ENCODE data around the gene PCDH15.
A peak's percentile ranks its signal among the peaks of the same experiment; 100 is the strongest.
"Not testable (repeated sequence)": the region's sequence is repeated elsewhere in the genome, so short reads cannot be mapped to it uniquely, and the experiment has no call there.

The PCDH15 gene

GRCh38 chr10:54402576-54402975 lies 398.5 kb downstream of the PCDH15 start:
- Histone ChIP-seq H3K4me2 (ENCODE audit: low read depth, low read length, poor library complexity, severe bottlenecking) (no peak overlapping the region), H3K9me2 (replicated peaks; ENCODE audit: low read depth, low read length) (no peaks in the 10 kb centered on the region), H3K4me3 (ENCODE audit: low read length, poor library complexity, severe bottlenecking) (no peak overlapping the region), H3K27me3 (ENCODE audit: insufficient read depth, low read length, poor library complexity, severe bottlenecking) (no peaks in the 10 kb centered on the region), H3K36me3 (ENCODE audit: insufficient read depth, low read length) (no peaks in the 10 kb centered on the region), H3K79me2 (ENCODE audit: insufficient read depth, low read length) (no peaks in the 10 kb centered on the region), H3K9ac (ENCODE audit: low read depth, low read length, poor library complexity, severe bottlenecking) (no peak overlapping the region), H3F3A (ENCODE audit: low read depth) (no peaks in the 10 kb centered on the region), H3K4me1 (ENCODE audit: insufficient read depth, low read length, poor library complexity, severe bottlenecking) (no peaks in the 10 kb centered on the region), H3K9me3 (ENCODE audit: insufficient read depth, low read depth, low read length) (no peaks in the 10 kb centered on the region), H4K20me1 (ENCODE audit: insufficient read depth, low read length, poor library complexity, severe bottlenecking) (no peaks in the 10 kb centered on the region), H2AFZ (ENCODE audit: low read length) (no peak overlapping the region)
- TF ChIP-seq EZH2phosphoT487 (IDR thresholded peaks at IDR 0.05; ENCODE audit: borderline replicate concordance), result no peak
- peak; percentile 52 for TF ChIP-seq CTCF (conservative IDR thresholded peaks at IDR 0.05; ENCODE audit: low read length)

GRCh38 chr10:54396031-54396430 lies 405.0 kb downstream of the PCDH15 start:
- no peak overlapping the region for H3K9ac ChIP-seq (ENCODE audit: low read depth, low read length, poor library complexity, severe bottlenecking)
- no peaks in the 10 kb centered on the region for H3K36me3 ChIP-seq (ENCODE audit: insufficient read depth, low read length)
- H3K79me2 ChIP-seq (ENCODE audit: insufficient read depth, low read length), result no peaks in the 10 kb centered on the region
- H3K9me3 ChIP-seq (ENCODE audit: insufficient read depth, low read depth, low read length), result no peaks in the 10 kb centered on the region
- no peaks in the 10 kb centered on the region for H4K20me1 ChIP-seq (ENCODE audit: insufficient read depth, low read length, poor library complexity, severe bottlenecking)
- no peak overlapping the region for H3K4me3 ChIP-seq (ENCODE audit: low read length, poor library complexity, severe bottlenecking)
- no peak overlapping the region for H2AFZ ChIP-seq (ENCODE audit: low read length)
- TF ChIP-seq EZH2phosphoT487 (IDR thresholded peaks at IDR 0.05; ENCODE audit: borderline replicate concordance) (no peak), CTCF (conservative IDR thresholded peaks at IDR 0.05; ENCODE audit: low read length) (no peak)
- no peaks in the 10 kb centered on the region for H3F3A ChIP-seq (ENCODE audit: low read depth)
- H3K27me3 ChIP-seq (ENCODE audit: insufficient read depth, low read length, poor library complexity, severe bottlenecking), result no peaks in the 10 kb centered on the region
- no peaks in the 10 kb centered on the region for H3K9me2 ChIP-seq (replicated peaks; ENCODE audit: low read depth, low read length)
- no peaks in the 10 kb centered on the region for H3K4me1 ChIP-seq (ENCODE audit: insufficient read depth, low read length, poor library complexity, severe bottlenecking)
- H3K4me2 ChIP-seq (ENCODE audit: low read depth, low read length, poor library complexity, severe bottlenecking), result no peak overlapping the region

GRCh38 chr10:54394598-54394997 lies 406.4 kb downstream of the PCDH15 start:
- not testable (repeated sequence) for H3K4me3 ChIP-seq (ENCODE audit: low read length, poor library complexity, severe bottlenecking); H3K4me2 ChIP-seq (ENCODE audit: low read depth, low read length, poor library complexity, severe bottlenecking); H3K9me2 ChIP-seq (replicated peaks; ENCODE audit: low read depth, low read length); H3K79me2 ChIP-seq (ENCODE audit: insufficient read depth, low read length); H3K4me1 ChIP-seq (ENCODE audit: insufficient read depth, low read length, poor library complexity, severe bottlenecking); H4K20me1 ChIP-seq (ENCODE audit: insufficient read depth, low read length, poor library complexity, severe bottlenecking); H3K36me3 ChIP-seq (ENCODE audit: insufficient read depth, low read length); H3F3A ChIP-seq (ENCODE audit: low read depth); H3K9ac ChIP-seq (ENCODE audit: low read depth, low read length, poor library complexity, severe bottlenecking); H2AFZ ChIP-seq (ENCODE audit: low read length); H3K9me3 ChIP-seq (ENCODE audit: insufficient read depth, low read depth, low read length); H3K27me3 ChIP-seq (ENCODE audit: insufficient read depth, low read length, poor library complexity, severe bottlenecking)

GRCh38 chr10:54372179-54372578 lies 428.9 kb downstream of the PCDH15 start:
- no peaks in the 10 kb centered on the region for H3F3A ChIP-seq (ENCODE audit: low read depth)
- no peaks in the 10 kb centered on the region for H3K4me1 ChIP-seq (ENCODE audit: insufficient read depth, low read length, poor library complexity, severe bottlenecking)
- H3K4me3 ChIP-seq (ENCODE audit: low read length, poor library complexity, severe bottlenecking), result no peak overlapping the region
- H3K4me2 ChIP-seq (ENCODE audit: low read depth, low read length, poor library complexity, severe bottlenecking), result no peak overlapping the region
- H3K9me2 ChIP-seq (replicated peaks; ENCODE audit: low read depth, low read length), result no peaks in the 10 kb centered on the region
- H3K9me3 ChIP-seq (ENCODE audit: insufficient read depth, low read depth, low read length), result no peaks in the 10 kb centered on the region
- H3K27me3 ChIP-seq (ENCODE audit: insufficient read depth, low read length, poor library complexity, severe bottlenecking), result no peaks in the 10 kb centered on the region
- no peaks in the 10 kb centered on the region for H3K36me3 ChIP-seq (ENCODE audit: insufficient read depth, low read length)
- no peak for TF ChIP-seq CTCF (conservative IDR thresholded peaks at IDR 0.05; ENCODE audit: low read length)
- H2AFZ ChIP-seq (ENCODE audit: low read length), result no peak overlapping the region
- H4K20me1 ChIP-seq (ENCODE audit: insufficient read depth, low read length, poor library complexity, severe bottlenecking), result no peaks in the 10 kb centered on the region
- no peaks in the 10 kb centered on the region for H3K79me2 ChIP-seq (ENCODE audit: insufficient read depth, low read length)
- H3K9ac ChIP-seq (ENCODE audit: low read depth, low read length, poor library complexity, severe bottlenecking), result no peak overlapping the region

Measured in Loucy (cell line).